GM10266 (cell line): Measurements from ENCODE around the gene CERK.

ENCODE experiments used
- DNase-seq: peaks from one replicate; pipeline ENCODE4 v3.0.0; 2012; ENCODE audit errors: extremely low spot score
- TF ChIP-seq, protein P1 (sequence below): IDR thresholded peaks from 2 replicates; pipeline ENCODE4 v1.5.1; 2012; ENCODE audit warnings: mild to moderate bottlenecking, low read depth; ENCODE audit not compliant: control insufficient read depth, insufficient read depth; ENCODE audit errors: missing control alignments

The CERK gene

DNA sequence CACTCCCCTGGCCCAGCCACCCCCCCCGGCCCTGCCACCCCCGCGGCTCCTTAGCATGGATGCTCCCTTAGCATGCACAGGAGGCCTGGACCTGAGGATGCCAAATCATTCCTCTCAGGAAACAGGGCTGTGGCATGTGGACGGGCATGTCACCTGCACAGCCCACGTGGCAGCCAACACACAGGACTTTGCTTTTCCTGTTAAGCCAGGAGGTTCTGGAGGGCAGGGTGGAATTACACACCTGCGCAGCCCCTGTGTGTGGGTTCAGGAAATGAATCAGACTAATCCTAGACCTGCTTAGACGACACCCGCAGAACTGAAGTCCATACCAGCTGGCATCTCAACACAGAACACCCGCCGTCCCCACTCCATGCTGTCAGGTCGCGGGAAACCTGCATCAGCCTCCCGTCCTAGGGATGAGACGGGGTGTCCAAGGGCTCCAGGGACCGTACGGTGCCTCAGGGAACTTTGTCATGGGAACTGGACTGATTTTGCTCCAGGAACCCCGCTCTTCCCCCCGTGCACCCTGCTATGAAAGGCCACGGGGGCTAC is 10.2 kb downstream of the CERK start:
- no peak for DNase-seq
- TF ChIP-seq, protein P1, sequence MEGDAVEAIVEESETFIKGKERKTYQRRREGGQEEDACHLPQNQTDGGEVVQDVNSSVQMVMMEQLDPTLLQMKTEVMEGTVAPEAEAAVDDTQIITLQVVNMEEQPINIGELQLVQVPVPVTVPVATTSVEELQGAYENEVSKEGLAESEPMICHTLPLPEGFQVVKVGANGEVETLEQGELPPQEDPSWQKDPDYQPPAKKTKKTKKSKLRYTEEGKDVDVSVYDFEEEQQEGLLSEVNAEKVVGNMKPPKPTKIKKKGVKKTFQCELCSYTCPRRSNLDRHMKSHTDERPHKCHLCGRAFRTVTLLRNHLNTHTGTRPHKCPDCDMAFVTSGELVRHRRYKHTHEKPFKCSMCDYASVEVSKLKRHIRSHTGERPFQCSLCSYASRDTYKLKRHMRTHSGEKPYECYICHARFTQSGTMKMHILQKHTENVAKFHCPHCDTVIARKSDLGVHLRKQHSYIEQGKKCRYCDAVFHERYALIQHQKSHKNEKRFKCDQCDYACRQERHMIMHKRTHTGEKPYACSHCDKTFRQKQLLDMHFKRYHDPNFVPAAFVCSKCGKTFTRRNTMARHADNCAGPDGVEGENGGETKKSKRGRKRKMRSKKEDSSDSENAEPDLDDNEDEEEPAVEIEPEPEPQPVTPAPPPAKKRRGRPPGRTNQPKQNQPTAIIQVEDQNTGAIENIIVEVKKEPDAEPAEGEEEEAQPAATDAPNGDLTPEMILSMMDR, result no peak

DNA sequence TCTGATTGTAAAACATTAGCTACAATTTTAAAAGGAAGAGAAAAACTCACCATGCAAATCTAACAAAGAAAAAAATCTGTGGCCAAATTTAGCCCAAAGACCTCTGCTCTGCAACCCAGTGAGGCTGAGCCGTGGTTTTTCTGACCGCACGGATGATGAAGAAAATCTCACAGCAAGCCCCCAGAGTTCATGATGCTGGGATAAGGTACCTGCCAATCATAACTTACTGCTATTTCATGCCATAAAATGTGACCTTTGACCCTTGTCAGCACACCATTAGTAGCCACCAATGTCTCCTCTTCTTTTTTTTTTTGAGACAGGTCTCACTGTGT is 11.1 kb downstream of the CERK start:
- no peak for DNase-seq
- TF ChIP-seq, protein P1, result no peak

- TF ChIP-seq, protein P1, result no peak
- DNase-seq, result no peak
Observed at GRCh38 chr22:46726066-46726985, 11.7 kb downstream of the CERK start.

GRCh38 chr22:46725096-46725495 is 13.0 kb downstream of the CERK start:
- no peak for DNase-seq
- TF ChIP-seq, protein P1, result no peak

- no peak for DNase-seq
- TF ChIP-seq, protein P1, result no peak
Observed at GRCh38 chr22:46723882-46724281, 14.2 kb downstream of the CERK start.

DNA sequence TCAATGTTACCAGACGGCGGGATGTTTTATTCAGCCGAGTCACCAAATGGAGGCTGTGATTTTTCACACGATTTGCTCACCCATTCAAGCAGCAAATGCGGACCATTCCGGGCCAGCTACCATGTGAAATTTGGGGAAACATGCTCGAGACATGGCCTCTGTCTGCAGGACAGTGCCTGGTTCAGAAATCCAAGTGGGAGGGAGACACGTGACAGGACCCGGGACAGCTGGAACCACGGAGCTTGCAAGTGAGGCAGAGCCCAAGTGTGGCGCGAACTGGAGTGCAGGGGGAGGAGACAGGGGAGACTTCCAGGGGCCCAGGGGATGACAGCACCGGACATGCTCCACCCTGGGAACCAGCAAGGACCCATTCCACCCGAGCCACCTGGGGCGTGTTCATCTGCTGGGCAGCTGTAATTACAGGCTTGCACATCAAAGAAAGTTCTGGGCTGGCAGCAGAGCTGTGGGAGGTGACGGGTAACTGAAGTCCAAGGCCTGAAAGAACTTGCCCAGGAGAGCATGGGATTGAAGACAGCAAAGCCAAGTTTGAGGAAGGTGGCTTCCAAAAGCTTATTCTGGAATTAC is 16.5 kb downstream of the CERK start:
- TF ChIP-seq, protein P1, result no peak
- no peak for DNase-seq

- DNase-seq, result no peak
- TF ChIP-seq, protein P1, result no peak
Observed at GRCh38 chr22:46719921-46720320, 18.1 kb downstream of the CERK start.
